A204.1 (cell line): ENCODE data around the gene CRIP1.

ENCODE experiments used
- FAIRE-seq: peaks from 2 replicates; lab custom pipeline; 2012; peaks lifted over from hg19 to GRCh38; lab: Jason Lieb, UNC

The CRIP1 gene

GRCh38 chr14:105486163-105486973 lies at the start of gene CRIP1:
CRIP1 (plus strand) TSS chr14:105486886; CDS start chr14:105487260, 374 bp downstream.
- FAIRE-seq: no peak

GRCh38 chr14:105436891-105437722 lies 49.6 kb upstream of the CRIP1 start:
- FAIRE-seq: no peak

DNA sequence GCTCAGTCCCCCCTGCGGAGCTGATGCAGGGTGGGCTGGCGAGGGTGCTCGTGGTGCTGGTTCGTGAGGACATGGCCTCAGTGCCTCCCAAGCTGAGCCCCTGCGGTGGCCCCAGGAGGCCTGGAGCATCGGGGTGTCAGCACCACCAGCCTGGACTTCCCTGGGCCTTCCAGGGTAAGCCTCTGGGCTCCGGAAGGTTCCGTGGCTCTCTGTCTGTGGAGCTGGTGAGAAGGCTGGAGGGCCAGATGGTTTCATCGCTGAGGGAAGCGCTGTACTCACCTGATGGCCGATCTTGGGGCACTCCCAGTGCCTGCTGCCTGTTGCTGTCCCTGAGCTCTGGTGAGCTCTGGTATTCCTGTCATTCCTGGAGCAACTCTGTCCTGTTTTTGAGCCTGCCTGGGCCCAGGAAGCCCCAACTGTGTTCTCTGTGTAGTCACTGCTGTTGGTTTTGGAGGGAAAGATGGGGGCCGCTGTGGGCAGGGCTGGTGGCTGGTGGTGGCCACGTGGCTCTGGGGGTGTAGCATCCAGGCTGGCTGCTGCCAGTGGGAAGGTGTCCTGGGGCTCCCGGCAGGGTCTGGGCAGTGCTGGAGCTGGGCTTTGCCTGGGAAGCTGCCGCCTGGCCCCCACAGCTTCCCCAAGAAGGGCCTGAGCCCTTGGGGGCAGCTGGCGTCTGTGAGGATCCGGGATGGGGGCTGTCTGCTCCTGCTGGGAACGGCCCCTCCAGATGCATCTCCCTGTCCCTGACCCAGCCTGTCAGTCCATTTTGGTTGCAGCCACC lies 48.8 kb upstream of the CRIP1 start:
- FAIRE-seq: no peak

GRCh38 chr14:105439179-105439578 lies 47.5 kb upstream of the CRIP1 start:
- FAIRE-seq: no peak

DNA sequence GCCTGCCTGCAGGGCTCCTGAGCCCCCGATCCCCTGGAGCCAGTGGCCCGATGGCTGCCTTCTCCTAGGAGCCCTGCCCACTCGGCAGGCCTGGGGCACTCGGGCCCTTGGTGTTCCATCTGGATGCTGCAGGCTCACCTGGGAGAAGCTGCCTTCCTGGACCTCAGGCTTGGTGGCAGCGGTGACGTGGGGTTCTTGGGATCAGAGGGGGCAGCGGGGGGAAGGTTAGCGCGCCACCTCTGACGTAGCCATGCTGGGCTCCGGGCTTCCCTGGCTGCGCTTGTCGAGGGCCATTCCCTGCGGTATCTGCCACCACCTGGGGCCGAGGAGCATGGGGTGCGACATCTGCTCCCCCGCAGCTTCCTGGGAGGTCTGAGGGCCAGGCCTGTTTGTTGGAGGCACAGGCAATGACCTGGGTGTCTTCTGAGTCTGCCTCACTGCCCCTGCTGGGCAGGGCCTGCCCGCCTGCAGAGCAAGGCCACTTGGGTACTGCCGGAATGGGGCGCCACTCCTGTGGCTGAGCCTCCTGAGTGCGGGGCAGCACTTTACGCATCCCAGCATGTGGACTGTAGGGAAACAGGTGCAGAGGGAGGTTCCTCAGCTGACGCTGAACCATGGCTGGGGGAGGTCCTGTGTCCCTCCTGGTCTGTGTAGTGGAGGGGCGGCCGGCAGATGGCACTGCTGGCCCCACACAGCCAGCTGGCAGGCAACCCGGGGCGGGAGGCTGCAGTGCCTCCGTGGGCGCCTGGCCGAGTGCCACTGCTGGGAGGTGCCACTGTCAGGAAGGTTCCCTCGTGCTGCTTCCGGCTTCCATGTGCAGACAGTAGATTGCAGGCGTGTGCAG lies 46.8 kb upstream of the CRIP1 start:
- no peak for FAIRE-seq

GRCh38 chr14:105440554-105440900 lies 46.2 kb upstream of the CRIP1 start:
- FAIRE-seq: no peak

GRCh38 chr14:105440992-105441391 lies 45.7 kb upstream of the CRIP1 start:
- no peak for FAIRE-seq

DNA sequence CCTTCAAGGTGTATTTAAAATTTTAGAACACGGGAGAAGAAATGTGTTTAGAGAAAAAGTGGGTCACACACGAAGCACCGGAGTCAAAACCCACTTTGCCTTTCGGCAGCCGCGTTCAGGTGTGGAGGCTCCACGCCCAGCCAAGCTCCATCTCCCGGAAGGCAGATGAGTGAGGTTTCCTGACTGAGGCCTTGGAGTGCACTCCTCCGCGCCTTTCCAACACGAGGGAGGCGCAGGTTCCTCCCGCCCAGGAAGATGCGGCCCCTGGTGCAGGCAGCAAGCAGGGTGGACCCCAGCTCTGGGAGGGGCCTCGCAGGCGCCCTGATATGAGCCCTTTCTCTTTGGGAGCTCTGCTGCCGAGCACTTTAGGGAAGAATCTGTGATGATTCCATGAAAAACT lies 44.6 kb upstream of the CRIP1 start:
- FAIRE-seq: no peak

GRCh38 chr14:105442834-105443233 lies 43.9 kb upstream of the CRIP1 start:
- FAIRE-seq: no peak

GRCh38 chr14:105444859-105445258 lies 41.8 kb upstream of the CRIP1 start:
- no peak for FAIRE-seq

DNA sequence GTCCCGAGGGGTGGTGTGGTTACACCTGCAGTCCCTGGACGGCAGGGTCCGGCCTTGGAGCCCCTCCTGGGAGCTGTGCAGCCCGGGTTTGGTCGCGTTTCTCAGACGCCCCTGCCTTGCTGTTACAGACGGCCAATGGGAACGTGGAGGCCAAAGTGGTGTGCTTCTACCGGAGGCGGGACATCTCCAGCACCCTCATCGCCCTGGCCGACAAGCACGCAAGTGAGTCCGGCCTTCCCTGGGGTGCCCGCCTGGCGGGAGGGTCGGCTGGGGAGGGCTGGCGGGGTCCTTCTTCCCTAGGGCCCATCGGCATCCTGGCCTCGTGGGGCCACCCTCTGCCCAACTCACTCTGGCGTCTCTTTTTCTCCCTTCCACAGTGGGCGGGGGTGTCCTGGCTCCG lies 41.4 kb upstream of the CRIP1 start:
- FAIRE-seq: no peak

DNA sequence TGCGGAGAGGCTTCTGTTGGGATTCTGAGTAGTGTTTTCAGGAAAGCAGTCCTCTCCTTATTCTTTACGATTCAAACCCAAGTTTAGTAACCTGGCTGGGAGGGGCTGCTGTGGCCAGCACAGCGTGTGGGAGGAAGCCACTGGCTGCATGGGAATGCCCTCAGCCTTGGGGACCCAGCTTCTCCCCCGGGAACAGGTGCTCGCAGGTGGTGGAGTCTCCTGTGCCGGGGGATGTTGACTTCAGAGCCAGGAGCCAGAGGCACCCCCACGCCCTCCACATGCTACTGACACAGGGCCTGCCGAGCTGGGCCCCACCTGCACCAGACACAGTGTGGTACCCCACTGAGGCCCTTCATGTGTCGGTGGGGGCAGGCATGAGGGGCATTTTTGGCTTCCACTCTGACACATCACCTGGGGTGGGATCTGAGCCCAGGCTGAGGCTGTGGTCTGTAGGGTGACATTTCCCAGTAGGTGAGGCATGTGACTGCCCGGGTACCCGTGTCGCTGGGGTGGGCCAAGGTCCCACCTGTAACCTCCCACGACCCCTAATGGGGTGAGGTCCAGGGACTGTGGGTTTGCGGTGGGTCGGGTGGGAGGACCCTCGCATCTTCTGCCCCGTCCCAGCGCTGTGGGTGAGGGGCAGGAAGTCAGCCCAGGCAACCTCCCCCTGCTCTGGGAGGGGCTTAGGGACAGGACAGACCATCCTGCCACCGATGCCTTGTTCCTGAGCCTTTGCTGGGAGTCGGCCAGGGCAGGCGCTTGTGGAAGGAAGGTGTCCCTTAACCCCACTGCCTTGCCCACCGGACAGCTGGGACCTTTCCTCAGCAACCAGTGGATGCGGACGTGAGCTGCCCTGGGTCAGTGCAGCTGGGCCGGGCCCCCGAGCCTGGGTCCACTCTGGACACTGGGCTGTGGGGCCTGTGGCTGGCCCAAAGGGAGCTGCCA lies 40.5 kb upstream of the CRIP1 start:
- no peak for FAIRE-seq

GRCh38 chr14:105446971-105447370 lies 39.7 kb upstream of the CRIP1 start:
- FAIRE-seq: no peak

- FAIRE-seq: no peak
Observed at GRCh38 chr14:105447651-105448640, 38.7 kb upstream of the CRIP1 start.

DNA sequence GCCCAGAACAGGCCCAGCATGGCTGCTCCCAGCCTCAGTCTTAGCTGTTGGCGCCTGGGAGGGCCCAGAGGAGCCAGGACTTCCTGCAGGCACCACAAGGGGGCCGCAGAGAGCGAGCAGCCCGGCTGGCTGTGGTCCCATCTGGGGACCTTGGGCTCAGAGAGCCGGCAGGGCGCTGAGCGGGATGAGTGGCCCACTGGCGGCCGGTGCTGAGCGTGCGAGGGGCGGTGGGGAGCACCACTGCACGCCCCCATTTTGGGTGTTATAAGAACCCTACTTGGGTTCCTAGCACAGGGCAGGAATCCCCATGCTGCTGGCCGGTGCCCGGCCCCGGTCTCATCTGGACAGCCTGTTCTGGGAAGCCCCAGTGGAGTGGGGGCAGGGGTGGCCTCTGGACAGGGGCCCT lies 38.0 kb upstream of the CRIP1 start:
- no peak for FAIRE-seq

- FAIRE-seq: no peak
Observed at GRCh38 chr14:105449276-105450122, 37.2 kb upstream of the CRIP1 start.

DNA sequence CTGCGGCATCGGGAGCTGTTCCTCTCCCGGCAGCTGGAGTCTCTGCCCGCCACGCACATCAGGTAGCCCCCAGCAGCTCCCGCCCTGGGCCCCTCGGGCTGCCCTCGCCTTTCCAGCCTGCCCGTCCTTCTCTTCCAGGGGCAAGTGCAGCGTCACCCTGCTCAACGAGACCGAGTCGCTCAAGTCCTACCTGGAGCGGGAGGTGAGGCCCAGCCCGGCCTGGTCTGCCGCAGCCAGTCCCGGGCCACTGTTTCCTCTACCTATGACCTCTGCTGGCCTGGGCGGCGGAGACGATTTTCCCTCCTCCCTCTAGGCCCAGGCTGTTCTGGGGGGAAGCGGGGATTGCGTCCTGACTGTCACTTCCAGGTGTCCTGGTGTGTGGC lies 36.6 kb upstream of the CRIP1 start:
- FAIRE-seq: no peak
